ENCODE measurements around the gene ZNF550. TPM values are rescaled to one million over a fixed set of nuclear protein-coding genes. Genes with fewer than 3 reads are reported as not detected.
A peak's percentile ranks its signal among the peaks of the same experiment; 100 is the strongest.

ZNF550 gene
- total and polyA plus RNA-seq, 2 donors (not counting 1 experiment from before 2014, with no cell fraction given) = 18.0 to 31.1 TPM

GRCh38 chr19:57559008-57559403 is 657 bp downstream of the ZNF550 start:
- Mint-ChIP-seq H3K9me3 (ENCODE audit: insufficient read depth) (peaks cover 7% of the 10 kb centered on the region), H3K4me1 (peaks cover 30% of the 10 kb centered on the region), H3K27me3 (peaks cover 13% of the 10 kb centered on the region), H3K4me3 (peak overlapping the region; percentile 94), H3K27ac (peak overlapping the region; percentile 77)
- TF ChIP-seq, protein P1, sequence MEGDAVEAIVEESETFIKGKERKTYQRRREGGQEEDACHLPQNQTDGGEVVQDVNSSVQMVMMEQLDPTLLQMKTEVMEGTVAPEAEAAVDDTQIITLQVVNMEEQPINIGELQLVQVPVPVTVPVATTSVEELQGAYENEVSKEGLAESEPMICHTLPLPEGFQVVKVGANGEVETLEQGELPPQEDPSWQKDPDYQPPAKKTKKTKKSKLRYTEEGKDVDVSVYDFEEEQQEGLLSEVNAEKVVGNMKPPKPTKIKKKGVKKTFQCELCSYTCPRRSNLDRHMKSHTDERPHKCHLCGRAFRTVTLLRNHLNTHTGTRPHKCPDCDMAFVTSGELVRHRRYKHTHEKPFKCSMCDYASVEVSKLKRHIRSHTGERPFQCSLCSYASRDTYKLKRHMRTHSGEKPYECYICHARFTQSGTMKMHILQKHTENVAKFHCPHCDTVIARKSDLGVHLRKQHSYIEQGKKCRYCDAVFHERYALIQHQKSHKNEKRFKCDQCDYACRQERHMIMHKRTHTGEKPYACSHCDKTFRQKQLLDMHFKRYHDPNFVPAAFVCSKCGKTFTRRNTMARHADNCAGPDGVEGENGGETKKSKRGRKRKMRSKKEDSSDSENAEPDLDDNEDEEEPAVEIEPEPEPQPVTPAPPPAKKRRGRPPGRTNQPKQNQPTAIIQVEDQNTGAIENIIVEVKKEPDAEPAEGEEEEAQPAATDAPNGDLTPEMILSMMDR (IDR thresholded peaks at IDR 0.05) = no peak
- no peak for TF ChIP-seq EZH2 (IDR thresholded peaks at IDR 0.05; ENCODE audit: borderline replicate concordance, insufficient read depth, low read depth, low read length, poor library complexity, severe bottlenecking)
- Histone ChIP-seq H3K27ac (ENCODE audit: low read length in 2 of 2) (peak overlapping the region in 1 of 2 donors; percentile 69), H3K9ac (ENCODE audit: low read length) (peak overlapping the region; percentile 94), H3K27me3 (replicated peaks in 1 of 4; ENCODE audit: control extremely low read depth in 1 of 4, control insufficient read depth in 3 of 4, insufficient read depth in 4 of 4, low read length in 3 of 4) (peaks cover 0 to 4% (median 2%) of the 10 kb centered on the region in 4 experiments), H3K9me3 (ENCODE audit: control extremely low read depth in 1 of 3, control insufficient read depth in 2 of 3, insufficient read depth in 1 of 3, low read length in 2 of 3) (peaks cover 9 to 20% (median 17%) of the 10 kb centered on the region in 3 donors), H3K79me2 (ENCODE audit: control insufficient read depth, insufficient read depth, low read length) (peaks cover 38% of the 10 kb centered on the region), H3K4me2 (replicated peaks; ENCODE audit: low read depth, low read length, poor library complexity, severe bottlenecking) (peak overlapping the region; percentile 92), H2AFZ (ENCODE audit: insufficient read depth, low read depth, low read length, poor library complexity, severe bottlenecking) (peak overlapping the region; percentile 99), H4K20me1 (ENCODE audit: control insufficient read depth, insufficient read depth, low read length, poor library complexity, severe bottlenecking) (peaks cover 5% of the 10 kb centered on the region), H3K36me3 (replicated peaks in 1 of 2; ENCODE audit: control extremely low read depth in 1 of 2, control insufficient read depth in 1 of 2, extremely low read depth in 1 of 2, insufficient read depth in 2 of 2, low read length in 1 of 2) (peaks cover 4 to 16% of the 10 kb centered on the region in 2 experiments), H3K4me3 (ENCODE audit: control extremely low read depth in 1 of 5, extremely low read depth in 1 of 5, insufficient read depth in 1 of 5, low read depth in 2 of 5, low read length in 4 of 5) (peak overlapping the region; percentile 64 to 98 (median 92)), H3K4me1 (ENCODE audit: control insufficient read depth in 2 of 2, insufficient read depth in 2 of 2, low read length in 2 of 2) (peaks cover 19 to 21% of the 10 kb centered on the region in 2 donors)
- intact Hi-C loops (cut with micrococcal nuclease) = loop anchor here (1.0 to 2.0 kb wide), 4 partner anchors 20 to 74 kb away; partner anchors contain the start of genes ZNF211, ZNF419 and ZNF549
- DNase-seq (peak; percentile 21), ATAC-seq (ENCODE audit: low read depth) (no peak)
- ChIA-PET CTCF (interaction anchor here (1.1 kb wide), 1 partner anchor 74 kb away, joined by 3 read pairs; the partner anchor contains the start of gene ZNF211), POLR2A (interaction anchor here (0.6 kb wide), 1 partner anchor 536 kb away, joined by 4 read pairs; no protein-coding TSS in a partner anchor)
- 1% methylated on average over 15 of the region's 22 CpGs for WGBS (ENCODE audit: insufficient coverage)

- no peak for DNase-seq
- H3K4me1 Mint-ChIP-seq = peaks cover 30% of the 10 kb centered on the region
- WGBS (ENCODE audit: insufficient coverage) = 59% methylated on average over 6 of the region's 6 CpGs
- Histone ChIP-seq H3K27ac (ENCODE audit: low read length in 2 of 2) (no peak overlapping the region), H3K4me1 (ENCODE audit: control insufficient read depth in 2 of 2, insufficient read depth in 2 of 2, low read length in 2 of 2) (peaks cover 19 to 21% of the 10 kb centered on the region in 2 donors), H3K9ac (ENCODE audit: low read length) (peak overlapping the region; percentile 94), H2AFZ (ENCODE audit: insufficient read depth, low read depth, low read length, poor library complexity, severe bottlenecking) (peak overlapping the region; percentile 99), H3K36me3 (replicated peaks in 1 of 2; ENCODE audit: control extremely low read depth in 1 of 2, control insufficient read depth in 1 of 2, extremely low read depth in 1 of 2, insufficient read depth in 2 of 2, low read length in 1 of 2) (peaks cover 4 to 18% of the 10 kb centered on the region in 2 experiments), H3K4me2 (replicated peaks; ENCODE audit: low read depth, low read length, poor library complexity, severe bottlenecking) (peak overlapping the region; percentile 92), H3K4me3 (ENCODE audit: control extremely low read depth in 1 of 5, extremely low read depth in 1 of 5, insufficient read depth in 1 of 5, low read depth in 2 of 5, low read length in 4 of 5) (peak overlapping the region in 3 of 5 experiments; percentile 92 to 98 (median 96)), H3K9me3 (ENCODE audit: control extremely low read depth in 1 of 3, control insufficient read depth in 2 of 3, insufficient read depth in 1 of 3, low read length in 2 of 3) (peaks cover 8 to 22% (median 15%) of the 10 kb centered on the region in 3 donors), H3K79me2 (ENCODE audit: control insufficient read depth, insufficient read depth, low read length) (peaks cover 43% of the 10 kb centered on the region), H4K20me1 (ENCODE audit: control insufficient read depth, insufficient read depth, low read length, poor library complexity, severe bottlenecking) (peaks cover 5% of the 10 kb centered on the region), H3K27me3 (replicated peaks in 1 of 4; ENCODE audit: control extremely low read depth in 1 of 4, control insufficient read depth in 3 of 4, insufficient read depth in 4 of 4, low read length in 3 of 4) (peaks cover 0 to 4% (median 2%) of the 10 kb centered on the region in 4 experiments)
- POLR2A ChIA-PET = no interaction called here
- H3K4me3 Mint-ChIP-seq = peak overlapping the region; percentile 94
- TF ChIP-seq, protein P1 (IDR thresholded peaks at IDR 0.05) = no peak
- TF ChIP-seq EZH2 (IDR thresholded peaks at IDR 0.05; ENCODE audit: borderline replicate concordance, insufficient read depth, low read depth, low read length, poor library complexity, severe bottlenecking) = no peak
- peaks cover 4% of the 10 kb centered on the region for H3K9me3 Mint-ChIP-seq (ENCODE audit: insufficient read depth)
- no peak for ATAC-seq (ENCODE audit: low read depth)
- H3K27ac Mint-ChIP-seq = peak overlapping the region; percentile 42
- H3K27me3 Mint-ChIP-seq = peaks cover 10% of the 10 kb centered on the region
- intact Hi-C loops (cut with micrococcal nuclease) = loop anchor here (2.0 kb wide), 1 partner anchor 74 kb away; the partner anchor contains the start of gene ZNF211
- CTCF ChIA-PET = interaction anchor here (1.1 kb wide), 1 partner anchor 74 kb away, joined by 3 read pairs; the partner anchor contains the start of gene ZNF211
These were observed 1.1 kb downstream of the ZNF550 start for GRCh38 chr19:57558525-57558924.

All from B cell (primary cell).